HFFc6 (cell line): Measurements from ENCODE around the gene MYEOV. TPM values are rescaled to one million over a fixed set of nuclear protein-coding genes. Genes with fewer than 3 reads are reported as not detected.

ENCODE experiments used
- DNase-seq: peaks from one replicate; pipeline ENCODE4 v3.0.0-alpha.2; 2018
- H3K27ac Mint-ChIP-seq: 2 replicates; pipeline ENCODE4 v1.8.0; 2020; ENCODE audit warnings: mild to moderate bottlenecking, mixed read lengths
- H3K27me3 Mint-ChIP-seq: 2 replicates; pipeline ENCODE4 v1.8.0; 2021; ENCODE audit warnings: mild to moderate bottlenecking, moderate library complexity, mixed read lengths; ENCODE audit not compliant: insufficient read depth
- H3K36me3 Mint-ChIP-seq: 2 replicates; pipeline ENCODE4 v1.8.0; 2021; ENCODE audit warnings: low read depth, mixed read lengths
- H3K4me1 Mint-ChIP-seq: 2 replicates; pipeline ENCODE4 v1.8.0; 2020; ENCODE audit warnings: low read depth, mixed read lengths
- H3K4me3 Mint-ChIP-seq: 2 replicates; pipeline ENCODE4 v1.8.0; 2020; ENCODE audit warnings: mild to moderate bottlenecking, moderate library complexity, mixed read lengths
- H3K9me3 Mint-ChIP-seq: 2 replicates; pipeline ENCODE4 v1.8.0; 2020; ENCODE audit warnings: mild to moderate bottlenecking, mixed read lengths
- total RNA-seq, 6 experiments: library from RNA; stranded (reverse); fragmentation: NEBNext Ultra II Directional; extraction: Animal tissue kit (Norgen Biotek cat#: 25700); gene quantifications; 2 replicates in 1 of 6; 3 replicates in 5 of 6; pipeline ENCODE4 v1.2.3, GENCODE V29; 2021
- TF ChIP-seq, protein P1 (sequence below): fragments of 200-600 bp; sonication (generic); IDR thresholded peaks from 2 replicates; pipeline ENCODE4 v1.5.0; 2021; ENCODE audit warnings: antibody characterized with exemption, mild to moderate bottlenecking

Gene MYEOV
- total RNA-seq, 6 experiments from 2014 or later: 55.5 to 93.3 (median 79.9) TPM

DNA sequence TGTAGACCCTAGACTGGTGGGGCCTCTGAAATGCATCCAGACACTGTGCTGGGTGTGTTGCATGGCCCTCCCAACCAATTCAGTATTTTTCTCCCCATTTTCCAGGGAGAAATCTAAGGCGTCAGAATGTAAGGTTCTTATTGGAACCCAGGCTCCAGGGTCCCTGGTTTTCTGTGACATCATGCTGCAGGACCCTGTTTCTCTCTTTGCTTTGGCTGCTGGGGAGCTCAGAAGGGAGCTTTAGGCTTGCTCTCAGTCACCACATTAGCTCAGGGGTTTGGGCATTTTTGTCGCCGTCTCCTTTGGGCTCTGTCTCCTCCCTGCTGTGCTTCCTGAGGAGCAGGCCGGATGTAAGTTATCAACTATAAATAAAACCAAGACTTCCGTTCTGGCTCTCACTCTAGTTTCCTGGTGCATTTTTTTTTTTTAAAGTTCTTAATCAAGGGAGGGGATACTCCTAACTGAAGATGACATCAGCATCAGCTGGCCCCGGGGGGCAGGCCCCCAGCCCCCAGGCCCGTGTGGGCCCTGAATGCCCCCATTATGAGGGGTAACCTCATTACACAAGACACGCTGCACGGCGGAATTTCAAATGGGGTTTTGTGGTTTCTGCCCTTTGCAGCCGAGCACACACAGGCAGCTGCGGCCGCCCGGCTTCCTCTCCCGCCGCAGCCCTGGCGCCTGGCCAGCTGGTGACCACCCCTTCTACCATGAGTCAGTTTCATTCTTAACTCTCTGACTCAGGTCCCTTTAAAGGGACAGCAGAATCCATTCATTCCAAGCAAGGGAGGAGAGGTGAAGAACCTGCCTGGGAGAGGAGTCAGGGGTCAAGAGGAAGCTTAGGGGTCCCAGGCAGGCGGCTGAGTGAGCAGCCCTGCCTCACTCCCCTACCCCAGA is 3.2 kb downstream of the MYEOV start:
- H3K27me3 Mint-ChIP-seq: no peaks in the 10 kb centered on the region; the same call in 1 of the 2 replicates
- TF ChIP-seq, protein P1, sequence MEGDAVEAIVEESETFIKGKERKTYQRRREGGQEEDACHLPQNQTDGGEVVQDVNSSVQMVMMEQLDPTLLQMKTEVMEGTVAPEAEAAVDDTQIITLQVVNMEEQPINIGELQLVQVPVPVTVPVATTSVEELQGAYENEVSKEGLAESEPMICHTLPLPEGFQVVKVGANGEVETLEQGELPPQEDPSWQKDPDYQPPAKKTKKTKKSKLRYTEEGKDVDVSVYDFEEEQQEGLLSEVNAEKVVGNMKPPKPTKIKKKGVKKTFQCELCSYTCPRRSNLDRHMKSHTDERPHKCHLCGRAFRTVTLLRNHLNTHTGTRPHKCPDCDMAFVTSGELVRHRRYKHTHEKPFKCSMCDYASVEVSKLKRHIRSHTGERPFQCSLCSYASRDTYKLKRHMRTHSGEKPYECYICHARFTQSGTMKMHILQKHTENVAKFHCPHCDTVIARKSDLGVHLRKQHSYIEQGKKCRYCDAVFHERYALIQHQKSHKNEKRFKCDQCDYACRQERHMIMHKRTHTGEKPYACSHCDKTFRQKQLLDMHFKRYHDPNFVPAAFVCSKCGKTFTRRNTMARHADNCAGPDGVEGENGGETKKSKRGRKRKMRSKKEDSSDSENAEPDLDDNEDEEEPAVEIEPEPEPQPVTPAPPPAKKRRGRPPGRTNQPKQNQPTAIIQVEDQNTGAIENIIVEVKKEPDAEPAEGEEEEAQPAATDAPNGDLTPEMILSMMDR: no peak
- no peaks in the 10 kb centered on the region; the same call in 1 of the 2 replicates for H3K36me3 Mint-ChIP-seq
- DNase-seq: peak; percentile 99
- H3K4me3 Mint-ChIP-seq: peak overlapping the region; percentile 84
- H3K9me3 Mint-ChIP-seq: peaks cover 5% of the 10 kb centered on the region; the same call in 1 of the 2 replicates
- peak overlapping the region; percentile 100 for H3K27ac Mint-ChIP-seq
- H3K4me1 Mint-ChIP-seq: peaks cover 66% of the 10 kb centered on the region

- Mint-ChIP-seq H3K4me1 (peaks cover 73% of the 10 kb centered on the region), H3K4me3 (peak overlapping the region; percentile 84), H3K27me3 (no peaks in the 10 kb centered on the region; the same call in 1 of the 2 replicates), H3K36me3 (no peaks in the 10 kb centered on the region; the same call in none of the 2 replicates), H3K27ac (peak overlapping the region; percentile 100), H3K9me3 (peaks cover 5% of the 10 kb centered on the region; the same call in 1 of the 2 replicates)
- DNase-seq: peak; percentile 42
- TF ChIP-seq, protein P1: no peak
Observed at GRCh38 chr11:69297787-69298266, 3.9 kb downstream of the MYEOV start.

DNA sequence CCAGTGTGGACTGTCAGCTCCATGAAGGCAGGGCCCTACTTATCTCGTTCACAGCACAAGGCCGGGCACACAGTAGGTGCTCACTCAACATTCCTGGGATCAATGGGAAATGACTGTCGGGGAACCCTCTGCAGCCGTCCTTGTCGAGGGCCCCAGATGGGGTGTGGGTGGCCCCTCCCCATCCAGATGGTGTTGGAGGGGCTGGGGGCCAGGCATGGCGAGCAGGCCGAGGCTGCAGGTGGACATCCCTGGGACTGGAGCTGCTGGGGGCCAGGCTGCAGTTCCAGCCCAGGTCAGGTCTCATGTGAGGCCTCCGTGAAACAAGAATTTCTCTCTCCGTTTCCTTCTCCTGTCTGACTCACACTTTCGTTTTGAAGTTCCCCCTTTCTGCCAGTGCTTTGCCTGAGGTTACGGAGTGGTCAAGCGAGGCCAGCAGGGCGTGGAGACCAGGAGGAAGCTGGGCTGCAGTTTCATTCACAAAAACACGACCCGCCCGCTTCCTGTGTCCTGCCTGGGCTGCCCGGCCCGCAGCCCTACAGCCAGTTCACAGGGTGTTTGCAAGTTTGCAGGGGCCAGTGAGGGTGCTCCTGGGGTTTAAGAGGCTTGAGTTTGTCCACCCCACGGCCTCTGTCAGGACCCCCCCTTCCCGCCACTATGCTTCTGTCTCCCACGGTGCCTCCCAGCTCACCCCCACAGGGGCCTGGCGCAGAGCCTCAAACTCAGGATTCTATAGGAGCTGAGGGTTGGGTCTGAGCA is 4.5 kb downstream of the MYEOV start:
- H3K4me3 Mint-ChIP-seq: peak overlapping the region; percentile 84
- no peaks in the 10 kb centered on the region; the same call in 1 of the 2 replicates for H3K27me3 Mint-ChIP-seq
- peak overlapping the region; percentile 100 for H3K27ac Mint-ChIP-seq
- H3K36me3 Mint-ChIP-seq: peaks cover 6% of the 10 kb centered on the region
- peaks cover 5% of the 10 kb centered on the region; the same call in 1 of the 2 replicates for H3K9me3 Mint-ChIP-seq
- peaks cover 80% of the 10 kb centered on the region for H3K4me1 Mint-ChIP-seq
- TF ChIP-seq, protein P1: 0 out of 2 replicates have a peak, but pooled peaks have one; percentile 6
- DNase-seq: peak; percentile 89

GRCh38 chr11:69299023-69299461 is 5.1 kb downstream of the MYEOV start:
- H3K36me3 Mint-ChIP-seq: peaks cover 12% of the 10 kb centered on the region
- H3K27me3 Mint-ChIP-seq: no peaks in the 10 kb centered on the region; the same call in 1 of the 2 replicates
- TF ChIP-seq, protein P1: no peak
- DNase-seq: peak; percentile 53
- H3K9me3 Mint-ChIP-seq: peaks cover 5% of the 10 kb centered on the region; the same call in 1 of the 2 replicates
- H3K4me1 Mint-ChIP-seq: peaks cover 85% of the 10 kb centered on the region
- H3K27ac Mint-ChIP-seq: peak overlapping the region; percentile 100
- H3K4me3 Mint-ChIP-seq: peak overlapping the region; percentile 84

- Mint-ChIP-seq H3K27ac (peak overlapping the region; percentile 100), H3K4me3 (peak overlapping the region; percentile 84), H3K9me3 (peaks cover 5% of the 10 kb centered on the region; the same call in 1 of the 2 replicates), H3K27me3 (no peaks in the 10 kb centered on the region; the same call in 1 of the 2 replicates), H3K4me1 (peaks cover 91% of the 10 kb centered on the region), H3K36me3 (peaks cover 17% of the 10 kb centered on the region)
- no peak for DNase-seq
- TF ChIP-seq, protein P1: no peak
Observed at GRCh38 chr11:69299572-69299971, 5.6 kb downstream of the MYEOV start.
